Retinal pigment epithelial cell (primary cell): ENCODE results near the gene SUDS3.

Experiments
- DNase-seq: peaks from one replicate; pipeline ENCODE4 v3.0.0-alpha.2; 2010; ENCODE audit warnings: low read depth
- H3K4me3 ChIP-seq: 2 replicates; pipeline ENCODE4 v1.5.1; 2011; ENCODE audit warnings: mild to moderate bottlenecking, low read length, control low read depth, moderate library complexity
- CTCF ChIP-seq: conservative IDR thresholded peaks from 2 replicates; pipeline ENCODE4 v1.5.1; 2011; ENCODE audit warnings: low read depth, low read length, control low read depth, inconsistent platforms

Gene SUDS3

GRCh38 chr12:118361889-118362288 lies 14.5 kb upstream of the SUDS3 start:
- no peak for TF ChIP-seq CTCF
- DNase-seq: no peak
- no peak overlapping the region for H3K4me3 ChIP-seq

- no peak for TF ChIP-seq CTCF
- no peak overlapping the region for H3K4me3 ChIP-seq
- DNase-seq: no peak
These were observed 7.5 kb upstream of the SUDS3 start for GRCh38 chr12:118368821-118369220.

- no peak for DNase-seq
- no peak overlapping the region for H3K4me3 ChIP-seq
These were observed 5.8 kb upstream of the SUDS3 start for GRCh38 chr12:118370601-118371000.

GRCh38 chr12:118371321-118372282 lies 4.8 kb upstream of the SUDS3 start:
- TF ChIP-seq CTCF: no peak

More at GRCh38 chr12:118370601-118371000, 5.8 kb upstream of the SUDS3 start:
- TF ChIP-seq CTCF: no peak

GRCh38 chr12:118372541-118373495 lies 3.5 kb upstream of the SUDS3 start, which contains the start of gene TAOK3:
Gene TAOK3 (minus strand): TSS chr12:118372907. CDS start chr12:118255567, 117,340 bp downstream.
- peak; percentile 95 for DNase-seq

More at GRCh38 chr12:118371321-118372282, 4.8 kb upstream of the SUDS3 start:
- DNase-seq: no peak
- H3K4me3 ChIP-seq: peak overlapping the region; percentile 86

GRCh38 chr12:118373616-118374015 lies 2.7 kb upstream of the SUDS3 start:
- H3K4me3 ChIP-seq: peak overlapping the region; percentile 94
- DNase-seq: no peak
- no peak for TF ChIP-seq CTCF

More at GRCh38 chr12:118372541-118373495, 3.5 kb upstream of the SUDS3 start, which contains the start of gene TAOK3:
- TF ChIP-seq CTCF: no peak
- peak within 1 kb of the TSS; percentile 94 for H3K4me3 ChIP-seq
